ENCODE measurements around the gene UBA7.
A peak's percentile ranks its signal among the peaks of the same experiment; 100 is the strongest.

The UBA7 gene, protein sequence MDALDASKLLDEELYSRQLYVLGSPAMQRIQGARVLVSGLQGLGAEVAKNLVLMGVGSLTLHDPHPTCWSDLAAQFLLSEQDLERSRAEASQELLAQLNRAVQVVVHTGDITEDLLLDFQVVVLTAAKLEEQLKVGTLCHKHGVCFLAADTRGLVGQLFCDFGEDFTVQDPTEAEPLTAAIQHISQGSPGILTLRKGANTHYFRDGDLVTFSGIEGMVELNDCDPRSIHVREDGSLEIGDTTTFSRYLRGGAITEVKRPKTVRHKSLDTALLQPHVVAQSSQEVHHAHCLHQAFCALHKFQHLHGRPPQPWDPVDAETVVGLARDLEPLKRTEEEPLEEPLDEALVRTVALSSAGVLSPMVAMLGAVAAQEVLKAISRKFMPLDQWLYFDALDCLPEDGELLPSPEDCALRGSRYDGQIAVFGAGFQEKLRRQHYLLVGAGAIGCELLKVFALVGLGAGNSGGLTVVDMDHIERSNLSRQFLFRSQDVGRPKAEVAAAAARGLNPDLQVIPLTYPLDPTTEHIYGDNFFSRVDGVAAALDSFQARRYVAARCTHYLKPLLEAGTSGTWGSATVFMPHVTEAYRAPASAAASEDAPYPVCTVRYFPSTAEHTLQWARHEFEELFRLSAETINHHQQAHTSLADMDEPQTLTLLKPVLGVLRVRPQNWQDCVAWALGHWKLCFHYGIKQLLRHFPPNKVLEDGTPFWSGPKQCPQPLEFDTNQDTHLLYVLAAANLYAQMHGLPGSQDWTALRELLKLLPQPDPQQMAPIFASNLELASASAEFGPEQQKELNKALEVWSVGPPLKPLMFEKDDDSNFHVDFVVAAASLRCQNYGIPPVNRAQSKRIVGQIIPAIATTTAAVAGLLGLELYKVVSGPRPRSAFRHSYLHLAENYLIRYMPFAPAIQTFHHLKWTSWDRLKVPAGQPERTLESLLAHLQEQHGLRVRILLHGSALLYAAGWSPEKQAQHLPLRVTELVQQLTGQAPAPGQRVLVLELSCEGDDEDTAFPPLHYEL

DNA sequence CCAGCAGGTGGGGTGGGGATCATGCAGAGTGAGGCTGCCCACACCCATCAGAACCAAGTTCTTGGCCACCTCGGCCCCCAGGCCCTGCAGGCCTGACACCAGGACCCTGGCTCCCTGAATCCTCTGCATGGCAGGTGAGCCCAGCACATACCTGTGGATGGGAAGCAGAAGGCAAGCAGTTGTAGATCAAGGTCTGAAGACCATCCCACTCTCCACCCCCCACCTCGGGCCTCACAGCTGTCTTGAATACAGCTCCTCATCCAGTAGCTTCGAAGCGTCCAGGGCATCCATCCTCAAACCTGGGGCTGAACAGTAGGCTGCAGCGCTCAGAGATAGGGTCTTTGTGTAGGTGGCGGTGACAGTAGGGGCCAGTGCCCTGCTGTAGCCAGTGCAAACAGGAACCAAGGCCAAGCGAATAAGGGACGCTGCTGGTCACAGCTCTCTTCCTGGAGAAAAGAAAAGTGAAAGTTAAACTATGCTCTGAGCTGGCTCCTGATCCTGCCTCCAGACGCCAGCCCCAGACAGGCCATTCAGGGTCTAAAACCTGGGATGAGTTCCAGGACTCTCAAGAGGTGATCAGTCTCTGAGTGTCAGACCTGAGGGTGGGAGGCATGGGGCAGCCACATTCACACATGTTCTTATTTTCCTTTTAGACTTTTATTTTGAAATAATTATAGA lies at the start of gene UBA7:
Gene UBA7, minus strand, starts transcription at position 457 of the 678 bp plus-strand sequence. Its CDS starts 166 bp downstream, at position 291.
- Mint-ChIP-seq H3K4me1 (ENCODE audit: low read depth) (peaks cover 36% of the 10 kb centered on the region), H3K27me3 (no peaks in the 10 kb centered on the region), H3K9me3 (ENCODE audit: low read depth) (no peaks in the 10 kb centered on the region), H3K36me3 (no peaks in the 10 kb centered on the region), H3K27ac (peak within 1 kb of the TSS; percentile 96), H3K4me3 (peak within 1 kb of the TSS; percentile 93)

DNA sequence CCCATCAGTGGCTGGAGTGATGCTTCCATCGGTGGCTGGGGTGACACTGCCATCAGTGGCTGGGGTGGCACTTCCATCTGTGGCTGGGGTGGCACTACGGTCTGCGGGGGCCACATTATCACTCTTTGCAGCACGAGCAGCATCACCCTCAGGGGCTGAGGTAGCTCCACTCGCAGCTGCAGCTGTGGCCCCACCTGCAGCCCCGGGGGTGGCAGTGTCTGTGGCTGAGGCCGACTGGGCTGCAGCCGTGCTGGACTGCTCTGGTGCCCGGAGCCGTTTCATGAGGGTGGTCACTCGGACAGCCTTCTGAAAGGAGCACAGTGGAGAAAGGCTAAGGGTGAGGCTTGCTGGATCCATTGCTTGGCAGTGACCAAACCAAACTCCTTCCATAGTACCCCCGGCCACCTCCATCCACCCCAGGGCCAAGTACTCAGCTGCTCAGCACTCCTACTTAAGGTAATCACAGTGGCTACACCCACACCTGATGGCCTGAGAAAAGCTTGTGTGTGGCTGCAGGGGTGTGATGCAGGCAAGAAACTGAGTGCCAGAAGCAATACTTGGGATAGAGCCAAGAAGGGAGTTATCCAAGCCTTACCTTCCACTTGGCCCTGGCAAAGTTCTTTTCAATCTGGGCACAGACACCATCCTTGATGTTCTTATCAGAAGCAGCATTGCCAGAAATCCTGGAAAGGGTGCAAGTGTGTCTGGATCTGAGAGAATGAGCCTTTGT lies 46.0 kb upstream of the UBA7 start:
- Mint-ChIP-seq H3K4me1 (ENCODE audit: low read depth) (peaks cover 13% of the 10 kb centered on the region), H3K36me3 (no peaks in the 10 kb centered on the region), H3K27ac (no peak overlapping the region), H3K4me3 (no peak overlapping the region), H3K27me3 (peaks cover 3% of the 10 kb centered on the region), H3K9me3 (ENCODE audit: low read depth) (no peaks in the 10 kb centered on the region)

DNA sequence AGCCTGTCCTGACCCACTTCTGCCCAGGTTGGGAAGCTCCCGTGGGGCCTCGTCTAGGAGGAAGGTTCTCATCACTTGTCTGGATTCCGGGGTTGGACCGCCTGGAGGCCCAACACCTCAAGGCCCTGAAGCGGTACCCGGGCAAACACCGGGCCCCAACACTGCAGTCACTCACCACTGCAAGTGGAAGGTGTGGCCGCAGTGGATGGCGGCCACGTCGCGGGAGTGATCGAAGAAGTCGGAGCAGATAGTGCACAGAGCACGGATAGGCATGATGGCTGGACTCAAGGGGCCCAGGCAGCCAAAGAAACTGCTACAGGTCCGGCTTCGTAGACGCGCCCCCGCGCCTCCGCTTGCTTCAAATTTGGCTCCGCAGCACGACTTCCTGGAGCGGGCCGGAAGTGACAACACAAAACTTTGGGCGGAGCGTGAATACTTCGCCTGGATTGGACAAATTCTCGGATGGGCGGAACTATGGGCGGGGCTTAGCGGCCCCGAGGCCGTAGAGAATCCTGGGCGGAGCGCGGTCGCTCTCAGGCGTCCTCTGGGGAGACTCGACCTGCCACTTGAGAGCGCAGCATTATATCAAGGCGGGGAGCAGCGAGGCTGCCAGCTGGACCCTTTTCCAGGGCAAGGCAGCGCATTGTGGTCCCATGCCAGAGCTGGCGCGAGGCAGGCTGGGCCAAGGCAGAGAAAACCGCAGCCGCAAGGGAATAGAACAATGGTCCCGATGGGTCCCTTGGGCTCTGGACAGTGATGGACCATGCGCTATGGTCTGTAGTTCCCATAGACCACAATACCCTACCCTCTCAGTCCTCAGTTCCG lies 42.6 kb upstream of the UBA7 start, which contains the start of gene TRAIP:
Gene TRAIP, minus strand, starts transcription at position 384 of the 825 bp plus-strand sequence. Its CDS starts 111 bp downstream, at position 273.
- H3K4me1 Mint-ChIP-seq (ENCODE audit: low read depth): peaks cover 13% of the 10 kb centered on the region
- H3K27me3 Mint-ChIP-seq: no peaks in the 10 kb centered on the region
- no peaks in the 10 kb centered on the region for H3K9me3 Mint-ChIP-seq (ENCODE audit: low read depth)
- H3K27ac Mint-ChIP-seq: peak within 1 kb of the TSS; percentile 56
- no peaks in the 10 kb centered on the region for H3K36me3 Mint-ChIP-seq
- H3K4me3 Mint-ChIP-seq: peak within 1 kb of the TSS; percentile 91

DNA sequence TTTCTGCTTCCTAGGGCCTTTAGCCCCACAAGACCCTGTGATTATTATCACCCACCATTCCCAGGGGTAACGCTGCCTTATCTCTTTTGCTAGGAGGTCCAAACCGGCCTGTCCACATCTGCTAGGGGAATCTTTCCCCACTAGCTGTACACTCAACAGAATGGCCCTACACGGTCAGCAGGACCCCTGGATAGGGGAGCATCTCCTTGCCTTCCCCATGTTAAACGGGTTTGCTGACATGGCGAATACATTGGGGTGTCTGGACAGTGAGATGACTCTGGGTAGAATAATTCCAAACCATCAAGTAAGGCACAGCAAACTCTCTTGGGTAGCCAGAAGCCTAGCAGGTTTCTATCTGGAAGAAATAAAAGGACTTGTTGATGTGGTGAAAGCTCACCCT lies 41.9 kb upstream of the UBA7 start:
- Mint-ChIP-seq H3K4me3 (peak overlapping the region; percentile 91), H3K9me3 (ENCODE audit: low read depth) (no peaks in the 10 kb centered on the region), H3K27ac (no peak overlapping the region), H3K27me3 (no peaks in the 10 kb centered on the region), H3K36me3 (no peaks in the 10 kb centered on the region), H3K4me1 (ENCODE audit: low read depth) (peaks cover 13% of the 10 kb centered on the region)

DNA sequence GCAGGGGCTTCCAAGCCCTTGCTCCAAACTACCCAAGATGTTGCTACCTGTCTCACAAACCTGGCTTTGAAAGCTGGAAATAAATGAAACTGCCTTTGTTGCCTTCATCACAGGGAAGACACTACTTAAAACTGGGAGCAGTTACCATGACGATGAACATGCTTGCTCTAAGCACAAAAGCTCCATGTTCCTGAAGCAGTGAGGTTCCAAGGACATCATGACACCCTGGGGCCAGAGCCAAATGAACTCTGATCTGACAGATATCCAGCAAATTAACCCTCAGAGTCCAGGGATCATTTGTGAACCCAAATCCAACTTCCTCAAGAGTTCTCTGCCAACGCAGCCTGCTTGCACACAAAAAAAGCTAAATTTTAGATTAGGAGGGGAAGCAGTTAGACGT lies 31.9 kb upstream of the UBA7 start:
- H3K9me3 Mint-ChIP-seq (ENCODE audit: low read depth): no peaks in the 10 kb centered on the region
- no peak overlapping the region for H3K4me3 Mint-ChIP-seq
- no peaks in the 10 kb centered on the region for H3K4me1 Mint-ChIP-seq (ENCODE audit: low read depth)
- H3K27me3 Mint-ChIP-seq: no peaks in the 10 kb centered on the region
- H3K27ac Mint-ChIP-seq: no peak overlapping the region
- no peaks in the 10 kb centered on the region for H3K36me3 Mint-ChIP-seq

DNA sequence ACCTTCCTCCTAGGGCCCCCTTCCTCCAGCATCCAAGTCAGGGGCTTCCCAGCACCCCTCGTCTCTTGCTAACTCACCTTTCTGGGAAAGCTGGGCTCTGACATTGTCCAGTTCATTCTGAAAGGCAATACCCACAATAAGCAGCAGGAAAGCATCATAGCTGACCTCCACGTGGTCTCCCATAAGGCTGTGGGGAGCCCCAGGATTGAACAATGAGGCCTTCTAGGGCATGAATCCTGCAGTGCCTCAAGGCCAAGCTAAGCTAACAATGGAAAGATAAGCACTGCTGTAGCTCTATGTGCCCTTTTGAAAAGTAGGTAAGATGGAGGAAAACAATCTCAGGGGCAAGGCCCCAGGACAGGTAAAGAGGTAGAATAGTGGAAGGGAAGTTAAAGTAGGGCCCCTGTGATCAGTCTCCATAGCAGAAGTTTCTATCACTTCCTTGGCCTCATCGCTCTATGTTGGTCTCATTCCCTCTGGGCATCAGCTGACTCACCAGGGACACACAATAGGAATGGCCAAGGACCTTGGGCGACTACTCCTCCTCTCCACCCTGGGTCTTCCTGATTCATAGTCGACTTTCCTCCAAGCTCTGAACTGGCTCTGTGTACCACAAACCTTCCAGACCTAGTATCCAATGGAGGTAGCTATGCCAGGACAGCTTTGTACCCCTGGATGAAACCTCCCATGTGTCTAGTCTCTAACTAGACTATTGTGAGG lies 30.9 kb upstream of the UBA7 start:
- Mint-ChIP-seq H3K36me3 (no peaks in the 10 kb centered on the region), H3K9me3 (ENCODE audit: low read depth) (no peaks in the 10 kb centered on the region), H3K27me3 (no peaks in the 10 kb centered on the region), H3K4me1 (ENCODE audit: low read depth) (no peaks in the 10 kb centered on the region), H3K27ac (no peak overlapping the region), H3K4me3 (no peak overlapping the region)

DNA sequence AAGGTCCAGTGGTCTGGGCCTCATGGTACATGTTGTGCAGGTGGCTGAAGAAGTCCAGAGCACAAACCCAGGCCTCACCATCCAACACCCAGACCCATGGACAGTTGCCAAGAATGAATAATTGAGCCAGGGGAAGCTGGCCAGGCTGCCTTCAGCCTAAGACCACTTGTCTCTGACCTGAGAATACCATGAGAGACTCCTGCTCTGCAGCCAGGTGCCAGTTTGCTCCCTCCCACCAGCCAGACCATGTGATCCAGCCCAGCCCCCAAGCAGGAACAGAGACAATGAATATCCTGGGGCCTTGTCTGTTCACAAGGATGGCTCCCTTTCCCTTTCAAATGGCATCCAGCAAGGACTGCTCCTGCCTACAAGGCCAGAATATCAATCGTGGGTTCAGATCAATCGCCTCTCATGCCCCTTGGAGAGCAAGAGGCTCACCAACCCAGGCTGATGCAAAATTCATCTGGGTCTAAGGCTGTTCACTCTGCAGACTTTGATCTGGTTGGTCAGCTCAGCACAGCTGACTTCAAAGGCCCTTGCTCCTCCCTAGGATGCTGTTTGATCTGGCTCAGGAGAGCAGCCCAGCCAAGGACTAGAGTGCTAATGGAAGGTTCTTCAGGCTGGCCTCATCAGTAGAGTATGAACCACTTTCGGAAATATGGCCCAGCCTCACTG lies 29.2 kb upstream of the UBA7 start:
- Mint-ChIP-seq H3K27me3 (no peaks in the 10 kb centered on the region), H3K27ac (no peak overlapping the region), H3K36me3 (peaks cover 2% of the 10 kb centered on the region), H3K4me1 (ENCODE audit: low read depth) (peaks cover 2% of the 10 kb centered on the region), H3K9me3 (ENCODE audit: low read depth) (no peaks in the 10 kb centered on the region), H3K4me3 (no peak overlapping the region)

DNA sequence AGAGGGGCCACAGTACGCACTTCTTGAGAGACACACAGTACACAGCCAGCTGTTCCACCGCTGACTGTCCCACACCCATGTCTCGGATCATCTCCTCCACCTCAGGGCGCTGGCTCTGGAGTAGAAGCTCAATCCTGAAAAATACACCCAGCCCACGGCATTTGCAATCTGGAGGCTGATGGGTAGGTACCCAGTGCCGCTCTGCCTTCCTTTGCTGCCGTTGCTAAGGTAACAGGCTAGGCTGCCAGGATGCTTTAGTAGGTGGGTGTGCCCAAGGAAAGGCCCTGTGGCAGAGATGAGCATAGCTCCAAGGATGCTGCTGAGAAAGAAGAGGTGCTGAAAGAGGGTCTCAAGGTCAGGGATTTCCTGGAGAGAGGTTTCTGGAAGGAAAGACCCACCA lies 28.1 kb upstream of the UBA7 start:
- Mint-ChIP-seq H3K9me3 (ENCODE audit: low read depth) (no peaks in the 10 kb centered on the region), H3K4me1 (ENCODE audit: low read depth) (peaks cover 2% of the 10 kb centered on the region), H3K27me3 (no peaks in the 10 kb centered on the region), H3K27ac (no peak overlapping the region), H3K4me3 (no peak overlapping the region), H3K36me3 (peaks cover 2% of the 10 kb centered on the region)

DNA sequence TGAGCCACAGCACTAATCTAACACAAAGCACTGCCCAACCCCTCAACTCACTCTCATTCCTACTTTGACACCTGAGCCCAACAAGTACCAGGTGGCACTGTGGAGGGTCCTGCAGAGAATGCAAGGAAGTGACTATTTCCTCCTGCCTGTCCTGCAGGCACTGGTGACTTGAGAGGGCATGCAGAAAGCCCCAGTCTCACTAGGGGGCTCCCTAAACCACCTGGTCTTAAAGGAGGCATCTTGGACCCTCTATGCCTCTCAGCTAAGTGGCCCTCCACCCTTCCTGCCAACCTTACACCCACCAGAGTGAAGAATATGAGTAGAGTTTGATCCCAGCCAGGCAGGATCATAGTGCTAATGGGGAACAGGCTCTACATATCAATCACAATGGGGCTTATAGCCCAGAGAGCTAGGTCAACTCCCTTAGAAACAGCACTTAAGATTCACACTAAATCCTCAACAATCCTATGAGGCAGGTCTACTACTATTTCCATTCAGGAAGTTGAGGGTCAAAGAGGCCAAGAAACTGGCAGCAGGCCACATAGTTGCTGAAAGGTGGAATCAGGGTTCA lies 27.5 kb upstream of the UBA7 start:
- no peaks in the 10 kb centered on the region for H3K27me3 Mint-ChIP-seq
- peaks cover 2% of the 10 kb centered on the region for H3K4me1 Mint-ChIP-seq (ENCODE audit: low read depth)
- no peak overlapping the region for H3K27ac Mint-ChIP-seq
- H3K36me3 Mint-ChIP-seq: peaks cover 2% of the 10 kb centered on the region
- no peak overlapping the region for H3K4me3 Mint-ChIP-seq
- H3K9me3 Mint-ChIP-seq (ENCODE audit: low read depth): no peaks in the 10 kb centered on the region

DNA sequence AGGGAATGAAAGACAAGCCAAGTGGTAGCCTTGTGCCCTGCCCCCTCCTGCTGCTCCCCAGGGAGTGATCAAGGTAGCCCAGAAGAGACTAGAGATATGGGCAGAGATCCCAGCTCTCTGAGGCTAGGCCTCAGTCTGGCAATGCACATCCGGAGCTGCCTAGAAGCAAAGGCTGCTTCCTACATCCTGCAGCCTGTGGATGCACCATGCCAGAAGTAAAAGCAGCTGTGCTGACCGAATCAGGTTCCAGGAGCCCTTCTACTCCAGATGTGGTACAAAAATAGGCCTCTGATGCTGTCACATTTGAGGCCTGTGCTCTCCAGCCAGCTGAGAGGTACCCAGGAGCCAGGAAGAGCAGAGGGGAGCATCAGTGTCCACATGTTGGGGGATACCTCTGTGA lies 26.6 kb upstream of the UBA7 start:
- Mint-ChIP-seq H3K9me3 (ENCODE audit: low read depth) (no peaks in the 10 kb centered on the region), H3K4me3 (no peak overlapping the region), H3K27me3 (no peaks in the 10 kb centered on the region), H3K27ac (no peak overlapping the region), H3K36me3 (peaks cover 2% of the 10 kb centered on the region), H3K4me1 (ENCODE audit: low read depth) (peaks cover 2% of the 10 kb centered on the region)

DNA sequence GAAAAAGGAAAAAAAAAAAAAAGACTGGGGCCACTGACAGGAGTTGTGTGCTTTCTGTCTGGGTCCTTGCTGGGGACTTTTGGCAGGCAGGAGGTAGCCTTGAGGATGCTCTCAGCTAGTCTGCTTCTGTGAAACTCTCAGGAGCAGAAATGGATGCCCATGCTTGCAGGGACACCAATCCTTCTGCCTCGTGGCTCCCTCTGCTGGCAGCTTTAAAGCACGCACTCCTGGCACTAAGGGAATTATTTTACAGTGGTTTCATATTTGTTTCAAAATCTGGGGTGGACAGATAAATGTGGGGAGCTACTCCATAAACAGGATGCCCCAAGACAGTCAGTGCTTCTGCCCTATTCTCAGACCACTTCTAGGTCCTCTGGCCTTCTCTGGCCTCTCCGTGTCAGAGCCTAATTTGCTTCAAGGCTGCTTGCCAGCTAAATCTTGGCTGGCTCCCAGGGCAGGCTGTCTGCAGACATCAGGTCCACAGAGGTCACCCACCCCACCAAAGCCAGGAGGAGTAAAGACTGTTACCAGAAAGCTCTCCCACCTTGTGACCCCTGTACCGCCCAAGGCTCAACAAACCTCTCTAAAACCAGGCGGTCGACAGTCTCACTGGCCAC lies 25.5 kb upstream of the UBA7 start:
- H3K4me3 Mint-ChIP-seq: no peak overlapping the region
- peaks cover 5% of the 10 kb centered on the region for H3K36me3 Mint-ChIP-seq
- no peak overlapping the region for H3K27ac Mint-ChIP-seq
- no peaks in the 10 kb centered on the region for H3K27me3 Mint-ChIP-seq
- no peaks in the 10 kb centered on the region for H3K9me3 Mint-ChIP-seq (ENCODE audit: low read depth)
- H3K4me1 Mint-ChIP-seq (ENCODE audit: low read depth): peaks cover 2% of the 10 kb centered on the region

DNA sequence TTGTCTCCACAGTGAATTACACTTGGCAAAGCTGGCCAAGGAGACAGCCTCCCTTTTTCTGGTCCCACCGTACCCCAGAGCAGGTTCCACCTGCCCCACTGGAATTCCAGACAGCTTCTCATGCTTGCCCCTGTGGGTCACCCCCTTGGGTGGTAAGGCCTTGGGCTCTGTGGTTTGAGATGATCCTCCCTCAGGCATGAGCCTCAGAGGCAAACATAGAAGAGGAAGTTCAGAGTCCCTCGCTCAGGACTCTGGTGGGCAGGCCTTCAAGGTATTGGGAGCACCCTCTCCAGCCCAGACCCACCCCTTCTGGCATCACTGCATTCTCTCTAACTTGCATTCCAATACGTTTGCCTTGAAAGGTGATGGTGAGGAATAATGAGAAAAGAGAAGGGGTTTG lies 17.6 kb upstream of the UBA7 start:
- H3K27ac Mint-ChIP-seq: no peak overlapping the region
- H3K27me3 Mint-ChIP-seq: no peaks in the 10 kb centered on the region
- H3K36me3 Mint-ChIP-seq: peaks cover 6% of the 10 kb centered on the region
- no peaks in the 10 kb centered on the region for H3K4me1 Mint-ChIP-seq (ENCODE audit: low read depth)
- H3K4me3 Mint-ChIP-seq: no peak overlapping the region
- no peaks in the 10 kb centered on the region for H3K9me3 Mint-ChIP-seq (ENCODE audit: low read depth)

Data from activated naive CD8-positive, alpha-beta T cell (primary cell).